Mesendoderm (in vitro differentiated cells): ENCODE measurements around the gene CARF. TPM values are rescaled to one million over a fixed set of nuclear protein-coding genes. Genes with fewer than 3 reads are reported as not detected.

ENCODE experiments used
- small RNA-seq: library from polyadenylated mRNA; stranded (forward); fragments of <200 nt; extraction: miRNeasy Mini kit (QIAGEN cat#:217004); gene quantifications from one replicate; pipeline ENCODE3, GENCODE V24; 2013; ENCODE audit not compliant: insufficient read depth

Gene CARF

Small RNA genes within 50 kb of the gene (small RNA-seq; reads per million reads assigned to genes)
- not detected for gene AC010900.2
